Activated CD8-positive, alpha-beta memory T cell treated with anti-CD3 and anti-CD28 coated beads for 24 hours (primary cell): ENCODE data around the gene NEGR1.
"Not testable (repeated sequence)": the region's sequence is repeated elsewhere in the genome, so short reads cannot be mapped to it uniquely, and the experiment has no call there.

Experiments used
- DNase-seq: peaks from one replicate; pipeline ENCODE4 v3.0.0-alpha.2; 2020

Gene NEGR1

GRCh38 chr1:72282271-72283021, at the start of gene NEGR1:
Gene NEGR1 (minus strand): TSS chr1:72282539.
- DNase-seq, result peak; percentile 80

DNA sequence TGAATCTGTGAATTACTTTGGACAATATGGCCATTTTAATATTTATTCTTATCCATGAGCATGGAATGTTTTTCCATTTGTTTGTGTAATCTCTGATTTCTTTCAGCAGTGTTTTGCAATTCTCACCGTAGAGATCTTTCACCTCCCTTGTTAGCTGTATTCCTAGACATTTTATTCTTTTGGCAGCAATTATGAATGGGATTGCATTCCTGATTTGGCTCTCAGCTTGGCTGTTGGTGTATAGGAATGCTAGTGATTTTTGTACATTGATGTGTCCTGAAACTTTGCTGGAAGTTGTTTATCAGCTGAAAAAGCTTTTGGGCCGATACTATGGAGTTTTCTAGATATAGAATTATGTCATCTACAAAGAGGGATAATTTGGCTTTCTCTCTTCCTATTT, 44.2 kb upstream of the NEGR1 start:
- no peak for DNase-seq

- DNase-seq, result no peak
Measured at GRCh38 chr1:72324451-72324850, 42.1 kb upstream of the NEGR1 start.

GRCh38 chr1:72322910-72323309, 40.6 kb upstream of the NEGR1 start:
- no peak for DNase-seq

GRCh38 chr1:72296501-72296900, 14.2 kb upstream of the NEGR1 start:
- no peak for DNase-seq

DNA sequence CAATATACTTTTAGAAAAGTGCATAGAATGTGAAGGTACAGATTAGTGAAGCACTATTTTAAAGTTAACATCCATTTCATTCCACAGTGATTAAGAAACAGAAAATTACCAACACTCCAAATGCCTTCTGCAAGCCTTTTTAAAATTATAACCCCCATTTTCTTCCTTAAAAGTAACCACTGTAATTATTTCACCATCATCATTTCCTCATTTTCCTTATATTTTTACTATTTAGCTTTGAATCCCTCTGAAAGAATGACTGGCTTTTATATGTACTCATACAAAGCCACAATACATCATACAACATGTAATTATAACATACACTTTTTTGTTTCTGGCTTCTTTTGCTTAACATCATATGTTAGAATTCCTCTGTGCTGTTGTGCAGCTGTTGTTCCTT, 6.5 kb upstream of the NEGR1 start:
- DNase-seq, result no peak

DNA sequence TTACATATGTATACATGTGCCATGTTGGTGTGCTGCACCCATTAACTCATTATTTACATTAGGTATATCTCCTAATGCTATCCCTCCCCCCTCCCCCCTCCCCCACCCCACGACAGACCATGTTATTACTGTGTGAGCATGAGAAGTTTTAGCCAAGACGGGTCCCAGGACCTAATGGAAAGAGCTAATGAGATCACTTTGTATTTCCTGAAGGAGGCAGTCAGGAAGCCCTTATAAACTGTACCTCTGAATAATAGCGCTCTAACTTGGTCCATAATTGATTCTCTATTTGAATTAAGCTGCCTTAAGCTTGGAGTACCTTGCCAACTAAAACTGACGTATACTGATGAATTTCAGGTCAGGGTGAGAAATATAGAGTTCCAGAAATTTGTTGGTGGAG, 4.1 kb upstream of the NEGR1 start:
- no peak for DNase-seq

DNA sequence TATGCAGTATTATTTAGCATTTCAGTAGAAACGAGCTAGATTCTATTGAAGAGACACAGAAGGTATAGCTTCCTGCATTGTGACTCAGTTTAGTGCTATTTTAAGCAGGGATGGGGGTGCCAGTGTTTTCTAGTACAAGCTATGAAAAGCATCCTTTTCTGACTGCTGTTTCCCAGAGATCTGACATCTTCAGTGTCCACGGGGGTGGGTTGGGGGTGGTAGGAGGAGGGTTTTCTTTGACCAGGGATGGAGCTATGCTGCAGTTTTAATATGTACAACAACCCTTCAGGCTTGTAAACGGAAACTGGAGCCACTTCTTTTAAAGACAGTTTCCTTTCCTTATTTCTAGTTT, 2.7 kb upstream of the NEGR1 start:
- DNase-seq, result no peak

- DNase-seq, result peak; percentile 69
Measured at GRCh38 chr1:72284348-72285073, 2.2 kb upstream of the NEGR1 start.

DNA sequence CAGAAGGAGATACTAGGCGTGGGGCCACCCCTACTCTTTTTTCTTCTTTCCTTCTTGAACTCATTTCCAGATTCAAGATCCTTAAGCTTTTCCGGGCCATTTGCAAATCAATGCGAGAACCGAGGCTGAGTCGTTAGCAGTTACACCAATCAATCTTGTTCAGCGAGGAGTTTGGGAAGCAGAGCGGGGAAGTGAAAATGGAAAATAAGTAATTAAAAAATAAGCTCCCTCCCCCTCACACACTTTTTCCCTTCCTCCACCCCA, 1.7 kb upstream of the NEGR1 start:
- DNase-seq, result no peak

- peak; percentile 64 for DNase-seq
Measured at GRCh38 chr1:72283307-72284083, 1.2 kb upstream of the NEGR1 start.

GRCh38 chr1:72283022-72283306, 625 bp upstream of the NEGR1 start:
- no peak for DNase-seq

- no peak for DNase-seq
Measured at GRCh38 chr1:72281637-72282270, 585 bp downstream of the NEGR1 start.

DNA sequence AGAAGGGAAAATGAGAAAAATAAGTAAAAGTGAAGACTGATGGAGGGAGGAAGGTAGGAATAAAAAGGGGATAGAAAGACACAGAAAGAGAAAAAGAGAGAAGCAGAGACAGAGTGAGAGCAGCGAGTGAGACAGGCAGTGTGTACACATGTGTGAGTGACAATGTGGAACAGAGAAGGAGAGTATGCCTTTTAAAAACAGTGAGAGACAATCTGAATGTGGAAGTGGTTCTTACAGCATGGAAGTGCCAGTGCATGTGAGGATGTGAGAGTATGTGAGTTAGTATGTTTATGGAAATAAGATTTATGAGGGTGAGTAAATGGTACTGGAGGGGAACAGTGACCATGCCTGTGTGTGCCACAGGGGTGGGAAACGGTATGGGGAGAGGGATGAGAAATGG, 1.2 kb downstream of the NEGR1 start:
- DNase-seq, result no peak

DNA sequence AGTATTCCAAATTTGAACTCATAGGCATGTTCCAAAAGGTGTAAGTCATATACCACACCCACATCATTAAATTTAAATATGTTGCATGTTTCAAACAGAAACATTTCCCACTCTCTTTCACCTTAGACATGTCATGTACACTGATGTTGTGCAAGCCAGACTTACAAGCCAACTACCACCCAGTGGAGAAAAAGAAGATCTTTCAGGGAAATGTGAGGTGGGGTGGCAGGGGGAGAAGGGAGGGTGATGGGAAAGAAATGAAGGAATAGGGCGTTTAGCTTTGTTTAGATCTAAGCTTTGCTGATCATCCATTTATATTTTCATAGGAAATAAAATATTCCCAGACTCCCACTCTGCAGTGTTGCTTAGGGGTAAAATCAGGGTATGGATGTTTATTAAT, 1.6 kb downstream of the NEGR1 start:
- DNase-seq, result no peak

GRCh38 chr1:72280131-72280530, 2.2 kb downstream of the NEGR1 start:
- no peak for DNase-seq

GRCh38 chr1:72278461-72278860, 3.9 kb downstream of the NEGR1 start:
- DNase-seq, result no peak

DNA sequence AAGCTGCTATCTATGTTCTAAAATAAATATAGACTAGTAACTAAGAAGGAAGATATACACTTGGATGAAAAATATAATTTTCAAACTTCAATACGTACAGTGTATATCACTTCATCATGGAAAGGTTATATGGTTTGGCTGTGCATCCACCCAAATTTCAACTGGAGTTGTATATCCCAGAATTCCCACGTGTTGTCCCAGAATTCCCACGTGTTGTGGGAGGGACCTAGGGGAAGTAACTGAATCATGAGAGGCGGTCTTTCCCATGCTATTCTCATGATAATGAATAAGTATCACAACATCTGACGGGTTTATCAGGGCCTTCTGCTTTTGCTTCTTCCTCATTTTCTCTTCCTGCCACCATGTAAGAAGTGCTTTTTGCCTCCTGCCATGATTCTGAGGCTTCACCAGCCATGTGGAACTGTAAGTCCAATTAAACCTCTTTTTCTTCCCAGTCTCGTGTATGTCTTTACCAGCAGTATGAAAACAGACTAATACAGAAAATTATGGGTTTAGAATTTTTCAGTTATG, 10.7 kb downstream of the NEGR1 start:
- no peak for DNase-seq

GRCh38 chr1:72262735-72263134, 19.6 kb downstream of the NEGR1 start:
- no peak for DNase-seq

DNA sequence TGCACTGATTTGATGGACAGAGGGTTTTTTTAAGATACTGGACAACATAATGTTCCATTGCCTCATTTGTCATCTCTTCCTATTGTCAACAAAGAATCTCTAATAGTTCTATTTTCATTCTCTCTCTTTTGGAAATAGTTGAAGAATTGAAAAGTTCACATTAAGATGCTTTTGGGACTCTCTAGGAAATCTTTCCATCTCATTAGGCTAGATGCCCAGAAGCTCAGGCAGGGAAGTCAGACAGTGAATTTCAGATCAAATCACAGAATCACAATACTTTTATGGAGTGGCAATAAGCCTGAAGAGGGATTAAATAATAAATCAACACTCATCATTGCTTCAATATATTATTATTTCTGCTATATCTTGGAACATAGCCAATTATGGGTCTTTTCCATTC, 29.2 kb downstream of the NEGR1 start:
- DNase-seq, result no peak

- DNase-seq, result no peak
Measured at GRCh38 chr1:72241397-72241796, 40.9 kb downstream of the NEGR1 start.

DNA sequence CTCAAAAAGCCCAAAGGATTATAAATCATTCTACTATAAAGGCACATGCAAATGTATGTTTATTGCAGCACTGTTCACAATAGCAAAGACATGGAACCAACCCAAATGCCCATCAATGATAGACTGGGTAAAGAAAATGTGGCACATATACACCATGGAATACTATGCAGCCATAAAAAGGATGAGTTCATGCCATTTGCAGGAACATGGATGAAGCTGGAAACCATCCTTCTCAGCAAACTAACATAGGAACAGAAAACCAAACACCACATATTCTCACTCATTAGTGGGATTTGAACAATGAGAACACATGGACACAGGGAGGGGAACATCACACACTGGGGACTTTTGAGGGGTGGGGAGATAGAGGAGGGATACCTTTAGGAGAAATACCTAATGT, 46.4 kb downstream of the NEGR1 start:
- not testable (repeated sequence) for DNase-seq

DNA sequence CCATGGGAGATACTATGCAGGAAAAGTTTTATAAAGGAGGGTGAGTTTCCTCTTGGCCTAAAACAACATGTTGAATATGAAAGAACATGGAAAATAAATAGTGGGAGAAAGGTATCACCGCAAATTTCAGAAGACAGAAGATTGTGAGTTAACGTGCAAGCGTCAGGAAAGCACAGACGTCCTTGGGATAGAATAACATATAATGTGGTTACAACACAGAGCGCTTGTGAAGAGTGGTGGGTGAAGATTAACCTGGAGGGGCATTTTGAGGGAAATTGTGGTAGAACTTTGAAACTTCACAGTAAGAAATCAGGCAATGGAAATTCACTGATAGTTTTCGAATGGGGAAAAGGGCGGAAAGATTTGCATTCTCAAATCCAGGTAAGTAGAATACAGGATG, 47.3 kb downstream of the NEGR1 start:
- no peak for DNase-seq

DNA sequence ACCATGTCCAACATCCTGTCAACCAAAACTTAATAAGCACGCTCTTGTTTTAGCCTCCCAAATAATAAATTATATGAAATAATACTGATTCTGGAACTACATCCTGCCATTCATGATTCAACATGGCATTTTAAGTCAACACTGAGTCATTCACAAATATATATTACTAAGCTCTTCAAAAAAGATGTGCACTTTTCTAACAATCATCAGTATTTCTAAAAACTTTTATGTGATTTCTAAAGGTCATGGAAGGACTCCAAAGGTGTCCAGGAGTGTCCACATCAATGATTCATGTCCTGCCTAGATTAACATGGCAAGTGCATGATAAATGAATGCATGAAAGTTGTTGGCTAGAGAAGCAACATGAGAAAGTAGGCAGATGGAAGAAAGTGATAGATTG, 51.6 kb downstream of the NEGR1 start:
- no peak for DNase-seq
